Activated naive CD4-positive, alpha-beta T cell treated with anti-CD3 and anti-CD28 coated beads, Interleukin-2, amount 50 U/mL, for 16 hours (primary cell): Measurements from ENCODE around the gene NIT2.
"Not testable (repeated sequence)": the region's sequence is repeated elsewhere in the genome, so short reads cannot be mapped to it uniquely, and the experiment has no call there.

Experiments used
- DNase-seq: peaks from one replicate; pipeline ENCODE4 v3.0.0-alpha.2; 2020

NIT2 gene

DNA sequence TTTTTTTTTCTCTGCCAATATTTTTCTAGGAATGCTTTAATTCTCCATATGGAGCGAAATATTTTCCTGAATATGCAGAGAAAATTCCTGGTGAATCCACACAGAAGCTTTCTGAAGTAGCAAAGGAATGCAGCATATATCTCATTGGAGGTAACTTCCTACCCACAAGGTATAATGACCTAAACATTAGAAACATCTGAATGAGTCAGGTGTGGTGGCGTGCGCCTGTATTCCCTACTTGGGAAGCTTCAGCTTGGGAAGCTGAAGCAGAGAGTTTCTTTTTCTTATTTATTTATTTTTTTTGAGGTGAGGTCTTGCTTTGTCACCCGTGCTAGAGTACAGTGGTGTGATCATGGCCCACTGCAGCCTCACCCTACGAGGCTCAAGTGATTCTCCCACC lies 5.2 kb downstream of the NIT2 start:
- DNase-seq: no peak

DNA sequence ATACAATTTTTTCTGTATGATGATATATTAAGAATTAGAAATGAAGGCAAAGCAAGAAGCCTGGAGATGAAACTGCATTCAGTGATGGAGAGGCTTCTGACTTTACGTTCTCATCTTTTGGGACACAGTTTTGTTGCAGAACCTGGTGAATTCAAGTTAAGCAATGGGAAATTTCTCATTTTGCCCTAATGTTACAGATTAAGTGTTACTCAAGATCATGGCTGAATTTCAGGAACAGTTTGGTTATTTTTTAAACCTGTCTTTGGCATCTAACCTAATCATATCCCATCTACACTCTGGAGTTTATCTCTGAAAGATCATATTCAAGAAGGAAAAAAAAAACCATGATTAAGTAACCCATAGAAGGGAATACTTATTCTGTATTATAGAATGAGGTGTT lies 6.0 kb downstream of the NIT2 start:
- no peak for DNase-seq

DNA sequence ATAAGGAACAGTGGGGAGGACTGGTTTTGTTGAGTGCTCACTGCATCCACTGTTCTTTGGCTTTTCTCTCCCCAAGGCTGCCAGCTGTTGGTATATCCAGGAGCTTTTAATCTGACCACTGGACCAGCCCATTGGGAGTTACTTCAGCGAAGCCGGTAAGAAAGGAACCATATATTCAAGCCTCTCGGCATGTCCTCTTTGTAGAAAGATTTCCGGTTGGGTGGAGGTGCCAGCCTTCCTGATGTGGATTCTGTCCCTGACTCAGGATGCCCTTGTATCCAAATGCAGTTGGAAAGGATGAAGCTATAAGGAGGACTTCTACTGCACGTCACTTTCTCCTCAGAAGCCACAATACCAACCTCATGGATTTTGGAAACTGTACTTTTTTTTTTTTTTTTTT lies 14.2 kb downstream of the NIT2 start:
- no peak for DNase-seq

DNA sequence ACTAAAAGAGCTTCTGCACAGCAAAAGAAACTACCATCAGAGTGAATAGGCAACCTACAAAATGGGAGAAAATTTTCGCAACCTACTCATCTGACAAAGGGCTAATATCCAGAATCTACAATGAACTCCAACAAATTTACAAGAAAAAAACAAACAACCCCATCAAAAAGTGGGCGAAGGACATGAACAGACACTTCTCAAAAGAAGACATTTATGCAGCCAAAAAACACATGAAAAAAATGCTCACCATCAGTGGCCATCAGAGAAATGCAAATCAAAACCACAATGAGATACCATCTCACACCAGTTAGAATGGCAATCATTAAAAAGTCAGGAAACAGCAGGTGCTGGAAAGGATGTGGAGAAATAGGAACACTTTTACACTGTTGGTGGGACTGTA lies 17.2 kb downstream of the NIT2 start:
- DNase-seq: not testable (repeated sequence)

DNA sequence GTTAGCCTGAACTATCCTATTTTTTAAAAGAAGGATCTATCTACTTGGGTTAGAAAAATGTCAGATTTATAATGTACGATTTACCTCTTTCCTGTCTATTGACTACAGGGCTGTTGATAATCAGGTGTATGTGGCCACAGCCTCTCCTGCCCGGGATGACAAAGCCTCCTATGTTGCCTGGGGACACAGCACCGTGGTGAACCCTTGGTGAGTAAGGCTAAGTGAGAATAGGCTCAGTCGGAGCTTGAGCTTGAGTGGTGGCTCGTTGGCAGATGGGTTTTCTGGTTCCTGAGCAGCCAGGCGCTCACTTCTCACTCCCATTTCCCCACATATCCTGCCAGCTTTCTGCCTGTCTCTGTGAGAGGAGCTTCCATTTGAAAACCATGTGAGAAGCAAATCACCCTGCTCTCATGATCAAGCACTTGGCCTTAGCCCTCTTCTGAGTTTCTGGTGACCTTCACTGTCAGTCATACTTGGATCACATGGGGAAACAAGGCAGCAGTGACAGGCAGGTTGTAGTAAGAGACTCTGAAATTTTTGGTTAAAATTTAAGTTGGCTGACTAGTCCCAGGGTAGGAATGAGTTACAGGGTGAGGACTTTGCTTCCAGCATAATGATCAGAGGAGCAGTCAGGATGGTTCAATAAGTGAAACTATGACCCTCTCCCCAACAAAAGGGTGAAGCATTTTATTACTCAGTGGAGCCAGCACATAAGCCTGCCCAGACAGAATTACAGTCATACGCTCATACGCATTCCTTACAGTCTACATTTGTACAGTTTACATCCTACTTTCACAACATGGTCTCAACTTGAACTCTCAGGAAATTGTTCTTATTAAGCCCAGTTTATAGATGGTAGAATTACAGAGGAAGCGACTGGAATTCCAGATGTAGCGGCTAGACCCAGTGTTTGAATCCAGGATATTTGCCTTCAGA lies 18.0 kb downstream of the NIT2 start:
- no peak for DNase-seq

DNA sequence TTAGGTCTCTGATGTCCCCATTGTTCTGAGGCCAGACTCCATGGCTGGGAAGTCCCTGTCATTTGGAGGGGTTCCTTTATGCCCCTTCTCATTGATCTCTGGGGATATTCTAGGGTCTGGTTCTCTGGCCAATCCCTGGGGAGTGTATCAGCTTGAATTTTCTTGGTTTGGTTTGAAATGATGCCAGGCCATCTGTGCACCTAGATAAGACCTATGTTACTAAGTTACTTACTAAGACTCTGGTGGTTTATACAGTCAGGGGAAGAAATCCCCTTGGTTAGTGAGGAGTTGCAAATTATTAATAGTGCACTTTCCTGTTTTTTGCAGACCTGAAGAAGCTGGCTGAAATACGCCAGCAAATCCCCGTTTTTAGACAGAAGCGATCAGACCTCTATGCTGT lies 20.3 kb downstream of the NIT2 start:
- no peak for DNase-seq

DNA sequence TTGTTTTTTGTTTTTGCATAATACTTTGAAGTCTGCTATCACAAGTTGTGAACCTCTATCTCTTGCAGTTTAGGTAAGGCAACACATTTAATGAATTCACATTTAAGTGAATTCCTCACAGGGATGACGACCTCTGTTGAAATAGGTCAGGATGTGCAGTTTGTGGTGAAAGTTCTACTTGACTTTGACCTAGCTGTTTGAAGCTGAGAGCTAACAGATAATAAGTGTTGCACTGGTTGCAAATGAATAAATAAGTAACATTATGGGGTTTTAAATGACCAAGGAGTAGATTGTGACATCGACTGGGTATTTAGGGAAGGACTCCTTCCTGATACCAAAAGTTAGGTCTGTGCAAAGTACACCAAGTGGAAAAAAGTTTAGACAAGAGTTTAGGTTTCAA lies 23.9 kb downstream of the NIT2 start:
- DNase-seq: no peak

DNA sequence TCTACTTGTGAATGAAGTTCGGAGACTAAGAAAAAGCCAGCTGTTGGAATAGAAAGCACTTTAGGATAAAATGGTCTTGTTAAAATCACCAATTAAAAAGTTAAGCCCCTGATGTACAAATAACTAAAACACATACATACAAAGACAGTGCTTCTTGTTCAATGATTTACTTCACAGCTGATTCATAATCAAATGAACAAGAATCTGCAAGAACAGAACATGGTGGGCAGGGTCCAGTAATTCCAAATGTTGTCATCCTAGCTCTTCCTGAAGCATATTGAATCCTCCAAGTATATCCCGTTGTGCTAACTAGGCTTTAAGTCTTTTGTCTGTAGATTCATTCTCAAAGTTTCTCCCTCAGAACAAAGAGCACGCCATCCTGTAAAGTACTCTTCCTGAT lies 24.5 kb downstream of the NIT2 start:
- DNase-seq: no peak

DNA sequence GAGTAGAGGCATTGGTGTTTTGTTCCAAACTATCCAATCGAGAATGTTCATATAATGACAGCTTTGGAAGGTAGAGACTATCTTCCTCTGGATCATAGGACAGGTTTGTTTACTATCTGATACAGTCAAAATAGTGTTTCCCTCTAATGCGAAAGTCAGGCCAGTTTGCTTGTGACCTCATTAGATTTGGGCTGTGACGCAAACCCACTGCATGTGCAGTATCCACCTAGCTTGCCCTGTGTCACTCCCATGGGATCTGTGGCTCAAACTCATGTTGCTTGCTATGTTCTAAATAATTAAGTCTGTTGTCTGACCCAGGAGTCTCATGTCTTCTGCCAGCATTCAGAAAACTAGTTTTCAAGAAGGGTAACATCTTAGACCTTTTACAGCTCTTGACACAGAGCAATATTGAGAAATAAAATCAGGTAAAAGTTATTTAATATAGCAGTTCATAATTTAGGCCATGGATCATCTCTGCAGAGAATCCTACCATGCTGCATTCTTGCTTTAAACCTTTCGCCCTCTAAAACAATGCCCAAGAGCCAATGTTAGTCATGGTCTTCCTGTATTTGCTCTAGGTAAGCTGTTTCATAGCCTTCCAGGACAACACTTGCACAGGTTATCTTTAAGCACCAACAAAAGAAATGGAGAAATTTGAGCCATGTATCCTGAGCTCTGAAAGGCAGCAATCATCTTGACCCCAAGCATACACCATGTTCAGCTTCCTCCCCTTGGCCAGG lies 26.4 kb downstream of the NIT2 start:
- no peak for DNase-seq

DNA sequence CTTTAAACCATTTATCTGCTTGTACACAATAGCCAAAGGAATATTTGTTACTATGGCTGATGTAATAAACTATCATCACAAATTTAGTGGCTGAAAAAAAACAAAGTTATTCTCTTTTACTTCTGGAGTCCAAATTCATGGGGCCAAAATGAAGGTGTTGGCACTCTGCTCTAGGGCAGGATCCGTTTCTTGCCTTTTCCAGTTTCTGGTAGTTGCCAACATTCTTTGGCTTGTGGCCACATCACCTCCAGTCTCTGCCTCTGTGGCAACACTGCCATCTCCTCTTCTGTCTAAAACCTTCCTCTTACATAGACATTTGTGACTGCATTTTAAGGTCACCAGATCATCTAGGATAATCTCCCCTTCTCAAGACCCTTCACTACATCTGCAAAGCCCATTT lies 27.3 kb downstream of the NIT2 start:
- DNase-seq: no peak

DNA sequence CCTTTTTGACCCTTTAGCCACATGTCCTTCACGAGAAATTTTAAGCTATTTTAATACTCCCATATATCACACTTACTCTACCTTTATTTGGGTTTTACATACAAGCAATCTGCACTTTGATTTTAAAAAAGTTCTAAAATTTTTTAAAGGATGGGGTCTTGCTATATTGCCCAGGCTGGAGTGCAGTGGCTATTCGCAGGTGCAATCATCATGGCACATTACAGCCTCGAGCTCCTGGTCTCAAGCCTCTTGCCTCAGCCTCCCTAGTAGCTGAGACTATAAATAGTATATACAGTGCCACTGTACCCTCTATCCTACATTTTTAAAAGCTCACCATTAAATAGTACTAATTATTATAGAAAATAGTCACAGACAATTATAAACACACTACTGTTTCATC lies 29.9 kb downstream of the NIT2 start:
- DNase-seq: no peak

DNA sequence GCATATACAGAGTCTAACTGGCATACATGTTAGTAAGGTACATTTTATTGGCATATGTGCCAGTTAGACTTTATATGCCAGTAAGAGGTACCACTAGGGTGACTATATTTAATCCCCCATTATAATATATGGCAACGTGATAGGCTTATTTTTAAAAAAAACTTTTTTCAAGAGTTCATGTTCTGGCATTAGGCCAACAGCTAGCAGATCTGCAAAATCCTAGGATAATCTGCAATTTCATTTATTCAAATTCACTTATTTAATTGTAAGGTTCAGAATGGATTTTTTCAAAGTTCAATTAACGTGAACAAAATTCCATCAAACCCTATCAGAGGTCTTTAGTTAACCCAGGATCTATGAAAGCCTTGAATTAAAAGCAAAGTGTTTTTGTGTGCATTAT lies 31.9 kb downstream of the NIT2 start:
- DNase-seq: no peak

DNA sequence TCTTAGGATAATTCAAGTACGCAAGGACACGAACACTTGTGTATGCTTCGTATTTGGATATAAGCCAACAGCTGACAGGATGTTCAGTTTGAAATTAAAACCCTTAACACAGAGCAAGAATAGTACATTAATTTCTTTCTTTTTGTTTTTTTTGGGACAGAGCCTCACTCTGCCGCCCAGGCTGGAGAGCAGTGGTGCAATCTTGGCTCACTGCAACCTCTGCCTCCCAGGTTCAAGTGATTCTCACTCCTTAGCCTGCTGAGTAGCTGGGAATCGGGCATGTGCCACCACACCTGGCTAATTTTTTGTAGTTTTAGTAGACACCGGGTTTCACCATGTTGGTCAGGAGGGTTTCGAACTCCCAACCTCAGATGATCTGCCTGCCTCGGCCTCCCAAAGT lies 33.9 kb downstream of the NIT2 start:
- no peak for DNase-seq

DNA sequence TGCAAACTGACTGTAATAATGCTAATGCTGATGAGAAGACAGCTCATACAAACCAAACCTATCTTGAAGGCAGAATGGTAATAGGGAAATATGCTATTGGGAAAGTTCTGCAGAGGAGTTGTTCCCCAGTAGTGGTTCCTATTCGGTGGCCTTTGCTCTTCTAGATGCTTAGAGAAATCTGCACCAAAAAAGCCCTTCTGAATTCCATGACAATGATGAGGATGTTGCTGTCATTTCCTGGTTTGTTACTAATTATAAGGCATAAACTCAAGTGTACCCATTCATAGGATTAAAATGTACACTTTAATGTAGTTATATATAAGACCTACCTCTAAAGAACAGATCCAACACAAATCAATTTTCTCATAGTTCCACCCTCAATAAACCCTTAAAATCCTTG lies 36.2 kb downstream of the NIT2 start:
- no peak for DNase-seq

DNA sequence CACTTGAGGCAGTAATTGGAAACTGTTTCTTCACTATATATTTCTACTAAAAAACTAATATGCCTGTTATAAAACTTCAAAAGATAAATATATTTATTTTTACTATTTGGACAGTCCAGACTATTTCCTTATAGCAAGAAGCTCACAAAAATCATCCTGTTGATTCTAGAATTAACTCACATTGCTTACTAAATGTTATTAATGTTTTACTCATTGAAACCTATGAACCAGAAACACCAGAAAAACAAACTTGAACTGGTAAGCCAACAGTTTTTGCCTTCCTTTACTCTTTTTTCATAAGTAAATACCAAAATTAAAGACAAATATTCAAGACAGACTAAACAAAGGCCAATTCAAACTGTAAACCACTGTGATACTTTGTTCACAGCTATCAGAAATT lies 40.0 kb downstream of the NIT2 start:
- no peak for DNase-seq

DNA sequence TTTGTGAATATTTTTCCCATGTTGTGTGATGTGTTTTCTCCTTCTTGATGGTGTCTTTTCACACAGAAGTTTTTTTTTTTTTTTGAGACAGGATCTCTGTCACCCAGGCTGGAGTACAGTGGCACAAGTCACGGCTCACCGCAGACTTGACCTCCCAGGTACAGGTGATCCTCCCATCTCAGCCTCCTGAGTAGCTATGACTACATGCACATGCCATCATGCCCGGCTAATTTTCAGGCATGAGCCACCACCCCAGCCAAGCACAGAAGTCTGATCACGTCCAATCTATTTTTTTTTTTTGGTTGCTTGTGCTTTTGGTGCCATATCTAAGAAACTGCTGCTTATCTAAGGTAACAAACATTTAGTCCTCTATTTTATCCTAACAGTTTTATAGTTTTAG lies 41.7 kb downstream of the NIT2 start:
- DNase-seq: no peak

DNA sequence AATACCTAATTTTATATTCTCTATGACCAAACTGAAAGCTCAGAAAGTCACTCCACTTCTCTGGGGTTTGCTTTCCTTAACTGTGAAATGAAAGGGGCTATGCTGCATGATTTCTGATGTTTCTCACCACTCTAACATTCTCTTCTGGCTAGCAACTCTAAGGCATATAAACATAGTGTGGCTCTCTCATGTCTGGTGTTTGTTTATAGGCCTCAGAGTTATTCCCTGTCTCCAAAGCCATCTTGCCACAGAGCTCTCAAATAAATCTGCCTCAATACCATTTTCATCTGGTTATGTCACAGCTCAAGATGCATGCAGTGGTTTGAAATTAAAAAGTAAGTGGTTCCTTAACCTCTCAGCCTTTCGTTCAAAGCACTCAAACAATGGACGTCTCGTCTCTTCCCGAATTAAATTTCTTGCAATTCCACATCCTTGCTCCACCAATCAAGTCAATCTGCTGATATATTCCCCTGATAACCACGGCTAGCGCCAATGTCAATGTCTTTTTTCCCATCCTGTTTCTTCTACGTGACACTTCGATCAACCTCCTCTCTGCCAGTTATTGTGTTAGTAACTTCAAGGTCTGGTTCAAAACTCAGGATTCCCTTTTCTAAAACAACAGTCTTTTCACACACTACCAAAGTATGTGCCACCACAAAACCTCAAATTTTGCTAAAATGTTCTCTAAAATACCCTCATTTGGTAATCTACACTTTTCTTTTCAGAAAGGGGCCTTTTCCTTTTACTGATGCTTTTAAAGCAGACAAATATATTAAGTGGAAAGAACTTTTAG lies 50.4 kb downstream of the NIT2 start:
- no peak for DNase-seq

DNA sequence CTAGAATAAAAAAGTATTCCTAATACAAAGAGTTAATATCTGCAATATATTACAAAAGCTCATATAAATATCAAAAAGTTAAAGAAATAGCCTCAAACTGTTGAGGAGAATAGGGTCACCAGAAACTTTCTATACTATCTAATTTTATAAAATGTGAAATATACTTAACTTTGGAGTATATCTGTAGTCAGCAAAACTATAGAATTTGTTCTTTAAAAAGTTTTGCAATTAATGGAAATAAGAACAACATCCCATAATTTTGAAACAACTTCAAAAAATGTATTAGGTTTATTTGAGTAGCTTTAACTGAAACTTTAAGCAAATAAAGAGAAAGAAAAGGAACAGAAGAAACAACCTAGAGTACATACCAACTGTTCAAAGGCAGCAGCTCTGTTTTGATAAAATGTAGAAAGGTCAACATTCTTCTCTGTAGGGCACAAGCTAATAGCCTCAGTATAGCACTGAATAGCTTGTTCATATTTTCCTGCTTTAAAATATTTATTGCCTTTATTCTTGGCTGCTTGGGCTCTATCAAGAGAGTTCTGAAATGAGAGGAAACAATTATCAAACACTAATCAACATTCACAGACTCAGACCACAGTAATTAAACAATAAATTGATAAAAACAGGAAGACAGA lies 52.0 kb downstream of the NIT2 start:
- no peak for DNase-seq

DNA sequence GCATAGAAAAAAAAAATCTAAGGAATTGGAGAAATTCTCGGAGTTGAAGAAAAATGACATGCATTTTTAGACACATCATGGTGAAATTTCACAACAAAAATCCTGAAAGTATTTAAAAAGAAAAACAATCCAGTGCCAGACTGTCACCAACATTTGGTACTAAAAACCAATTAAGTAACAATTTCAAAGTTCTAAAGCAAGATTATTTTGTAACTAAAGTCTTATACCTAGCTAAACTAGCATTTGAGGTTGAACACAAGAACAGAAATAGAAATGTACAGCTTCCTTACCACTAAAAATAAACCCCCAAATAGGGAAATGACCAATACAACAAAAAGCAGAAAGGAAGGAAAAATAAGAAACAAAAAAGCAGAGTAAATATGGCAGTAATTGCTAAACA lies 54.5 kb downstream of the NIT2 start:
- no peak for DNase-seq

DNA sequence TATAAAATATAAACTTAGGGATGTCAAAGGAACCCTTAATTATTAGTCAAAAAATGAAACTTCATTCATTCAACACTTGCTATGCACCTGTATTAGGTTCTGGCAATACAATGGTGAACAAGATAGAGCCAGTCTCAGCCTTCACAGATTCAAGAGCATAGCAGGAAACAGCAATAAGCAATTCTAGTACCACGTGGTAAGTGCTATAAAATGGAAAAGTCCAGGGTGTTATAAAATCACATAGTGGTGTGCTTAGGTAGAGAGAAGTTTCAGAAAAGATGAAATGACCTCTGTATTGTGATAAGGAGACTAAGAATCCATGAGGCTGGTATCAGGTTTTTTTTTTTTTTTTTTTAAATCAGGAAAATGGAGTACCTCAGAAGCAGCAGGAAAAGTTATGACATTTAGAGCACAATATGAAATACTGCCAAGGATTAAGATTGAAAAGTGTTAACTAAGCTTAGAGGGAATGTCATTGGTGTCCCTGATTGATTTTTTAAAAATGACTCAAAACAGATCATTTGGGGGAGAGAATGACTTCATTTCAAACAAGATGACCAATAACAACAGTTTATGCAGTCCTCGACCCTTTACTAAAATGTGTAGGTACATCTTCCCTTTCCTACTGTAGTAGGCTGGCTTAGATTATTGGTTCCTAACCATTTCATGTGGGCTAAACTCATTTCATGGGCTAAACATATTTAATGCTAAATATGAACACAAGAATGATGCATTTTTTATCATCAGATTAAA lies 61.3 kb downstream of the NIT2 start:
- no peak for DNase-seq

DNA sequence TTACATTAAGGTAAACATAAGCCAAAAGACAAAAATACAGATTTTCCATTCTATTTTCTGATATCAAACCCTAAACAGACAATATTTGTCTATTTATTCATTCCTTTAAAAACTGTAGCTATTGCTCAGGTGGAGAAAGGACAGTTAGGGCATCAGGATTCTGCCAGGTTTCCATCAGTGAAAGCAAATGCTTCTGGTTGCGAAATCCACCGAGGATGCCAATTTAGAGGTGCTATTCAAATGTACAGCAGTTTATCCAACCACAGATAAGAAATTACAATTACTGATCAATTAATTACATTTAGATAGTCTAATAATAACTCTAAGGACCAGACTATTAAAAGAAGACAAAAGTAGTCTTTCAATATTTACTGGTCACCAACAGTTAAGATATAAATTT lies 62.4 kb downstream of the NIT2 start:
- no peak for DNase-seq

DNA sequence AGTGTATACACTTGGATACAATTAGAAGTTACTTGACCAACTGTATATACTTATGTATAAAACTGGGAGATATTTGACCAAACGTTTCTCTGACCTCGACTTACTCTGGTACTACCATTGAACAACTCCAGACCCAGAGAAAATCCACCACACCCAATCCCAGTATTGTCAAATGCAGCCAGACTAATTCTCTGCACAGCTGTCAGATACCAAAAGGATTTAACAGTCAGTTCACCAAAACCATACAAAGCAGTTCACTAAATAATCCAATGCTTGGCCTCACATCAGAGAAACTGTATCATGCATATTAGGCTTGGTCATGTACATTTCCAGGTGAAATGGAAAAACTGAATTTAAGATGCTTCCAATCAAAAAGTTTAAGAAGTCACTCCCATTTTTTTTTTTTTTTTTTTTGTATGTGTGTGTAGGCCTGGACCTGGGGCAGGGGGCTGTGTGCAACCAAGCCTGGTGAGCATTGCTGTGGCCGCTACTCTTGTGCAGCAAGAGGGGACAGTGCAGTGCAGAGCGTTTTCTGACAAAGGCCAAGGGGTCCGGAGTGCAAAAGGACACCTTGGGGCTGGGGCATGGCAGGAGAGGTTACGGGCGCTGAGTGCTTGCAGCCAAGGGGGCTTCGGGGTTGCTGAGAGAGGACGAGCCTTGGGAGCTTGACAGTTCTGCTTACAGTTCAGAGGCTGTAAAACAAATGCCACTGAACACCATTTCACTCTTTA lies 64.9 kb downstream of the NIT2 start:
- no peak for DNase-seq
